ENCODE data around the gene MPC1.

Gene MPC1

DNA sequence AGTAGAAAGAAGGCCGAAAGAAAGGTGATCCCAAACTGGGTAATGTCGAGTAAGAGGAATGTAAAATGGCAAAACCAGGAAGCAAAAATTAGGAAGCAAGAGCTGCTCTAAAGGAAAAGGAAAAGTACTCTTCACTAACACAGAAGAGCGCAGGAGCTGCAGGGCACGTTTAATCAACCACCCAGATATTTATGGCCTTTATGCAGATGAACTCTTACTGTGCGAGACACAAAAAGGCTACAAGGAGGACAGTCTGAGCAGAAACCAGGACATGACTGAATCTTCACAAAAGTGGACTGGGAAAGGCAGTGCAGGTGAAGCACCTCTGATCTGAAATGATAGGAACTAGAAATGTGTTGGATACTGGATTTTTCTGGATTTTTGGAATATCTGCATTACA, 59.3 kb downstream of the MPC1 start:
- H3K27ac ChIP-seq (ENCODE audit: low read length): no peak overlapping the region
- H3F3A ChIP-seq (ENCODE audit: insufficient read depth, low read length): no peaks in the 10 kb centered on the region
- DNase-seq: no peak
- H3K9me2 ChIP-seq (replicated peaks; ENCODE audit: insufficient read depth, low read length): no peaks in the 10 kb centered on the region
- TF ChIP-seq EZH2phosphoT487 (IDR thresholded peaks at IDR 0.05; ENCODE audit: low read length): no peak
- TF ChIP-seq, protein P1, sequence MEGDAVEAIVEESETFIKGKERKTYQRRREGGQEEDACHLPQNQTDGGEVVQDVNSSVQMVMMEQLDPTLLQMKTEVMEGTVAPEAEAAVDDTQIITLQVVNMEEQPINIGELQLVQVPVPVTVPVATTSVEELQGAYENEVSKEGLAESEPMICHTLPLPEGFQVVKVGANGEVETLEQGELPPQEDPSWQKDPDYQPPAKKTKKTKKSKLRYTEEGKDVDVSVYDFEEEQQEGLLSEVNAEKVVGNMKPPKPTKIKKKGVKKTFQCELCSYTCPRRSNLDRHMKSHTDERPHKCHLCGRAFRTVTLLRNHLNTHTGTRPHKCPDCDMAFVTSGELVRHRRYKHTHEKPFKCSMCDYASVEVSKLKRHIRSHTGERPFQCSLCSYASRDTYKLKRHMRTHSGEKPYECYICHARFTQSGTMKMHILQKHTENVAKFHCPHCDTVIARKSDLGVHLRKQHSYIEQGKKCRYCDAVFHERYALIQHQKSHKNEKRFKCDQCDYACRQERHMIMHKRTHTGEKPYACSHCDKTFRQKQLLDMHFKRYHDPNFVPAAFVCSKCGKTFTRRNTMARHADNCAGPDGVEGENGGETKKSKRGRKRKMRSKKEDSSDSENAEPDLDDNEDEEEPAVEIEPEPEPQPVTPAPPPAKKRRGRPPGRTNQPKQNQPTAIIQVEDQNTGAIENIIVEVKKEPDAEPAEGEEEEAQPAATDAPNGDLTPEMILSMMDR (IDR thresholded peaks at IDR 0.05; ENCODE audit: low read length): no peak
- TF ChIP-seq EZH2 (optimal IDR thresholded peaks at IDR 0.05; ENCODE audit: low read depth, low read length): no peak
- no peaks in the 10 kb centered on the region for H4K20me1 ChIP-seq (ENCODE audit: insufficient read depth, low read length)
- no peaks in the 10 kb centered on the region for H3K27me3 ChIP-seq (replicated peaks; ENCODE audit: insufficient read depth, low read length)
- no peak overlapping the region for H3K9ac ChIP-seq (ENCODE audit: low read length)
- no peak overlapping the region for H2AFZ ChIP-seq (ENCODE audit: low read length)
- H3K4me3 ChIP-seq (ENCODE audit: low read length): no peak overlapping the region
- H3K36me3 ChIP-seq (replicated peaks; ENCODE audit: insufficient read depth, low read length): no peaks in the 10 kb centered on the region
- no peaks in the 10 kb centered on the region for H3K79me2 ChIP-seq (ENCODE audit: low read length)
- H3K4me2 ChIP-seq (ENCODE audit: low read depth, low read length): no peak overlapping the region
- H3K9me3 ChIP-seq (replicated peaks; ENCODE audit: insufficient read depth, low read length): no peaks in the 10 kb centered on the region
- H3K4me1 ChIP-seq (ENCODE audit: low read length): no peaks in the 10 kb centered on the region

DNA sequence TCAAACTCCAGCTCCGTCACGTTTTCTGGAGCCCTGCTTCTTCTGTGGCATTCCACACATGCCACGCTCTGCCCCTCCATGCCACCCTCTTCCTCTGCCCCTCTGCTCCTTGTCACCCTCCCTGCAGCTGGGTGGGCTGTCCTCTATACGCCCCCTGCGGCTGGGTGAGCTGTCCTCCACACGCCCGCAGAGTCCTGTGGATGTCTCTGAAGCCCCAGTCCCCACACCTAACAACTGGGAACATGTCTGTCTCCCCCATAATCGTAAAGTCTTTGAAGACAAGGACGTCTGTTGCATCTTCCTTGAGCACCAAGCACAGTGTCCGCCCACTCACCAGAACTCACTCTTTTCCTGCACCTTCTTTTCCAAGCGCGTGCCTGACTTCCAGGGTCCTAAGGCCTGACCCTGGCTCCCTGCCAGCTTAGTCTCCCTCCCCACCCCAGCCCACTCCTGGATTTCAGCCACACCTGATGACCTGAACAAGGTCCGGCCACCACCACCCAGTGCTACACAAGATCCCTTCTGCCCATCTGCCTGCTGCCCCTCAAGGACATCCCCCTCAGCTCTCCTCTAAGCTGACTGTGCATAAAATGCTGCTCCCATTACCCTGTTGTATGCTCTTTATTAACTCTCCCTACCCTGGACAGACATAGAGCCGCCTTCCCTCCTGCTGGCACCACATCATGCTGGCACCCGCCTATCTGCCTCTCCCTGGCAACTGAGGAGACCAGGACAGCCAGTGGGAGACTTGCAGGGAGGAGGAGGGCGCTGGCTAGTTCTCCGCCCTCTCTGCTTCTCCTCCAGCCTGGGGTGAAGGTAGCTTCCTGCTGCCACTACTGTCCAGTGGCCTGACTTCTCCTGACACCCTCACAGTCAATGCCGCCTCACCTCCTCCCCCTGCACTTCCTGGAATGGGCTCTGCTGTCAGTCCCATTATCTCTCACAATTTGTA, 63.8 kb downstream of the MPC1 start:
- no peaks in the 10 kb centered on the region for H3K27me3 ChIP-seq (replicated peaks; ENCODE audit: insufficient read depth, low read length)
- no peak overlapping the region for H3K4me3 ChIP-seq (ENCODE audit: low read length)
- no peak for TF ChIP-seq EZH2 (optimal IDR thresholded peaks at IDR 0.05; ENCODE audit: low read depth, low read length)
- no peak for TF ChIP-seq EZH2phosphoT487 (IDR thresholded peaks at IDR 0.05; ENCODE audit: low read length)
- TF ChIP-seq, protein P1 (IDR thresholded peaks at IDR 0.05; ENCODE audit: low read length): no peak
- no peaks in the 10 kb centered on the region for H3K36me3 ChIP-seq (replicated peaks; ENCODE audit: insufficient read depth, low read length)
- no peaks in the 10 kb centered on the region for H3K9me2 ChIP-seq (replicated peaks; ENCODE audit: insufficient read depth, low read length)
- DNase-seq: no peak
- H3K9me3 ChIP-seq (replicated peaks; ENCODE audit: insufficient read depth, low read length): no peaks in the 10 kb centered on the region
- no peak overlapping the region for H2AFZ ChIP-seq (ENCODE audit: low read length)
- no peak overlapping the region for H3K4me2 ChIP-seq (ENCODE audit: low read depth, low read length)
- no peaks in the 10 kb centered on the region for H3K79me2 ChIP-seq (ENCODE audit: low read length)
- no peak overlapping the region for H3K9ac ChIP-seq (ENCODE audit: low read length)
- no peaks in the 10 kb centered on the region for H3F3A ChIP-seq (ENCODE audit: insufficient read depth, low read length)
- H3K4me1 ChIP-seq (ENCODE audit: low read length): no peaks in the 10 kb centered on the region
- H3K27ac ChIP-seq (ENCODE audit: low read length): no peak overlapping the region
- H4K20me1 ChIP-seq (ENCODE audit: insufficient read depth, low read length): no peaks in the 10 kb centered on the region

DNA sequence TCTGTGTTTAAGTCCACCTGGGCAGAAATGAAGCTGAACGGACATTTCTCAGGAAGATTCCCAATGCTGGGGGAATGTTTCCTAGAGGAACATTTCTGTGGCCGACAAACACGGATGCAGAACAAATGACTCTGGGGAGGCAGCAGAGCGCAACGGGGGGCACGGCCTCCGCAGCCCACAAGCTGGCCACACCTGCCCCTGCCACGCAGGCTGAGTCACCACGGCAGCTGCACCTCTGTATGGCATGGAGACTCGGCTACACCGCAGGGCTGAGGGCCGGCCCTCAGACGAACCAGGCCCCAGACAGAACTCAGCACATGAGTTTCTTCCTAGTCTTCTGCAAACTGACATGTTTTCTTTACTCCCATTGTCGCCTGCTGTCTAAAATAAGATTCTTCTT, 64.5 kb downstream of the MPC1 start:
- no peak overlapping the region for H3K27ac ChIP-seq (ENCODE audit: low read length)

More for the DNA sequence above, 64.5 kb downstream of the MPC1 start:
- Histone ChIP-seq H2AFZ (ENCODE audit: low read length) (no peak overlapping the region), H3K4me1 (ENCODE audit: low read length) (no peaks in the 10 kb centered on the region), H3K4me3 (ENCODE audit: low read length) (no peak overlapping the region), H3K36me3 (replicated peaks; ENCODE audit: insufficient read depth, low read length) (no peaks in the 10 kb centered on the region), H3K9me2 (replicated peaks; ENCODE audit: insufficient read depth, low read length) (no peaks in the 10 kb centered on the region), H3K9ac (ENCODE audit: low read length) (no peak overlapping the region), H3F3A (ENCODE audit: insufficient read depth, low read length) (no peaks in the 10 kb centered on the region), H3K9me3 (replicated peaks; ENCODE audit: insufficient read depth, low read length) (no peaks in the 10 kb centered on the region), H4K20me1 (ENCODE audit: insufficient read depth, low read length) (no peaks in the 10 kb centered on the region), H3K79me2 (ENCODE audit: low read length) (no peaks in the 10 kb centered on the region), H3K27me3 (replicated peaks; ENCODE audit: insufficient read depth, low read length) (no peaks in the 10 kb centered on the region), H3K4me2 (ENCODE audit: low read depth, low read length) (no peak overlapping the region)
- no peak for DNase-seq
- TF ChIP-seq EZH2 (optimal IDR thresholded peaks at IDR 0.05; ENCODE audit: low read depth, low read length): no peak
- TF ChIP-seq, protein P1 (IDR thresholded peaks at IDR 0.05; ENCODE audit: low read length): no peak
- TF ChIP-seq EZH2phosphoT487 (IDR thresholded peaks at IDR 0.05; ENCODE audit: low read length): no peak
